ENCODE results near the gene GPC1. TPM values are rescaled to one million over a fixed set of nuclear protein-coding genes. Genes with fewer than 3 reads are reported as not detected.

Gene GPC1
- polyA plus RNA-seq, 1 experiment = 46.8 TPM

DNA sequence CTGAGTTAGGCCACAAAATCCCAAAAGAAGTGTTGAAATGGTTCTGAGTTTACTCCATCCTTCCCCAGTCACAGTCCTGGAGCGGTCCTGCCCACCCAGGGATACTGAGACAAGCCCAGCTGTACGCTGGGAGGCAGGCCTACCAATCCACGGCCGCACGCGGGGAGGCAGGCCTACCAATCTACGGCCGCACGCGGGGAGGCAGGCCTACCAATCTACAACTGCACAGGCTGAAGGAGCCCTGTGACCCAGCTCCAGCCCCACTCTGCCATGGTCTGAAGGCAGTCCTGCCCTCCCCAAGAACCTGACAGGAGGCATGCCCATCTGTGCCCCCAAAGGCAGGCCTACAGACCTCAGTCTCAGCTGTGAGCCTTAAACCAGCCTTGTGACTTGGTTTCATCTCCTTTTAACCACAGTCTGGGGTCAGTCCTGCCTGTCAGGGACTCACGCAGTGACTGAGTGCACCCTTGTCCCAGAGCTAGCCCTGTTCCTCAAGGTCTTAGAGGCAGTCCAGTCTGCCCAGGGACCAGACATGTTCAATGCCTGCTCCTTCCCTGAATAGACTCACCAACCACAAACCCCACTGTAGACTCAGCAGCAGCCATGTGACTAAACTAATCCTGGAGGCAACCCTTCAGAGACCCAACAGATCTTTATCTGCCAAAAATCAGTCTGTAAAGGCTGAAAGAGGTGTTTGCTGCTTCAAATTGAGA lies 36.8 kb downstream of the GPC1 start:
- no peaks in the 10 kb centered on the region for H3K27me3 ChIP-seq (ENCODE audit: control insufficient read depth, insufficient read depth, low read length)
- CTCF ChIA-PET = interaction anchor here (0.9 to 1.4 kb wide), 2 partner anchors 42 to 328 kb away, joined by 3 to 5 read pairs; no protein-coding TSS in a partner anchor
- TF ChIP-seq, protein P1, sequence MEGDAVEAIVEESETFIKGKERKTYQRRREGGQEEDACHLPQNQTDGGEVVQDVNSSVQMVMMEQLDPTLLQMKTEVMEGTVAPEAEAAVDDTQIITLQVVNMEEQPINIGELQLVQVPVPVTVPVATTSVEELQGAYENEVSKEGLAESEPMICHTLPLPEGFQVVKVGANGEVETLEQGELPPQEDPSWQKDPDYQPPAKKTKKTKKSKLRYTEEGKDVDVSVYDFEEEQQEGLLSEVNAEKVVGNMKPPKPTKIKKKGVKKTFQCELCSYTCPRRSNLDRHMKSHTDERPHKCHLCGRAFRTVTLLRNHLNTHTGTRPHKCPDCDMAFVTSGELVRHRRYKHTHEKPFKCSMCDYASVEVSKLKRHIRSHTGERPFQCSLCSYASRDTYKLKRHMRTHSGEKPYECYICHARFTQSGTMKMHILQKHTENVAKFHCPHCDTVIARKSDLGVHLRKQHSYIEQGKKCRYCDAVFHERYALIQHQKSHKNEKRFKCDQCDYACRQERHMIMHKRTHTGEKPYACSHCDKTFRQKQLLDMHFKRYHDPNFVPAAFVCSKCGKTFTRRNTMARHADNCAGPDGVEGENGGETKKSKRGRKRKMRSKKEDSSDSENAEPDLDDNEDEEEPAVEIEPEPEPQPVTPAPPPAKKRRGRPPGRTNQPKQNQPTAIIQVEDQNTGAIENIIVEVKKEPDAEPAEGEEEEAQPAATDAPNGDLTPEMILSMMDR (IDR thresholded peaks at IDR 0.05; ENCODE audit: low read depth, low read length) = no peak
- H3K4me3 ChIP-seq (ENCODE audit: low read depth, low read length) = no peak overlapping the region
- no peak overlapping the region for H3K27ac ChIP-seq (ENCODE audit: low read depth, low read length)
- H3K9me3 ChIP-seq (ENCODE audit: control insufficient read depth, insufficient read depth, low read length) = peaks cover 16% of the 10 kb centered on the region
- no peak for DNase-seq (ENCODE audit: low read depth, low spot score)
- POLR2A ChIA-PET = no interaction called here

GRCh38 chr2:240473211-240473610 lies 37.7 kb downstream of the GPC1 start:
- DNase-seq (ENCODE audit: low read depth, low spot score) = no peak
- Histone ChIP-seq H3K9me3 (ENCODE audit: control insufficient read depth, insufficient read depth, low read length) (peaks cover 16% of the 10 kb centered on the region), H3K4me3 (ENCODE audit: low read depth, low read length) (no peak overlapping the region), H3K27ac (ENCODE audit: low read depth, low read length) (no peak overlapping the region), H3K27me3 (ENCODE audit: control insufficient read depth, insufficient read depth, low read length) (no peaks in the 10 kb centered on the region)
- TF ChIP-seq, protein P1 (IDR thresholded peaks at IDR 0.05; ENCODE audit: low read depth, low read length) = no peak
- POLR2A ChIA-PET = no interaction called here
- CTCF ChIA-PET = interaction anchor here (0.6 to 1.4 kb wide), 3 partner anchors 41 to 367 kb away, joined by 3 to 5 read pairs (median 3); no protein-coding TSS in a partner anchor

- POLR2A ChIA-PET = no interaction called here
- no peak overlapping the region for H3K4me3 ChIP-seq (ENCODE audit: low read depth, low read length)
- TF ChIP-seq, protein P1 (IDR thresholded peaks at IDR 0.05; ENCODE audit: low read depth, low read length) = no peak
- no peak for DNase-seq (ENCODE audit: low read depth, low spot score)
- H3K9me3 ChIP-seq (ENCODE audit: control insufficient read depth, insufficient read depth, low read length) = peaks cover 4% of the 10 kb centered on the region
- peaks cover 3% of the 10 kb centered on the region for H3K27me3 ChIP-seq (ENCODE audit: control insufficient read depth, insufficient read depth, low read length)
- CTCF ChIA-PET = no interaction called here
- H3K27ac ChIP-seq (ENCODE audit: low read depth, low read length) = no peak overlapping the region
Observed at GRCh38 chr2:240477916-240478315, 42.5 kb downstream of the GPC1 start.

DNA sequence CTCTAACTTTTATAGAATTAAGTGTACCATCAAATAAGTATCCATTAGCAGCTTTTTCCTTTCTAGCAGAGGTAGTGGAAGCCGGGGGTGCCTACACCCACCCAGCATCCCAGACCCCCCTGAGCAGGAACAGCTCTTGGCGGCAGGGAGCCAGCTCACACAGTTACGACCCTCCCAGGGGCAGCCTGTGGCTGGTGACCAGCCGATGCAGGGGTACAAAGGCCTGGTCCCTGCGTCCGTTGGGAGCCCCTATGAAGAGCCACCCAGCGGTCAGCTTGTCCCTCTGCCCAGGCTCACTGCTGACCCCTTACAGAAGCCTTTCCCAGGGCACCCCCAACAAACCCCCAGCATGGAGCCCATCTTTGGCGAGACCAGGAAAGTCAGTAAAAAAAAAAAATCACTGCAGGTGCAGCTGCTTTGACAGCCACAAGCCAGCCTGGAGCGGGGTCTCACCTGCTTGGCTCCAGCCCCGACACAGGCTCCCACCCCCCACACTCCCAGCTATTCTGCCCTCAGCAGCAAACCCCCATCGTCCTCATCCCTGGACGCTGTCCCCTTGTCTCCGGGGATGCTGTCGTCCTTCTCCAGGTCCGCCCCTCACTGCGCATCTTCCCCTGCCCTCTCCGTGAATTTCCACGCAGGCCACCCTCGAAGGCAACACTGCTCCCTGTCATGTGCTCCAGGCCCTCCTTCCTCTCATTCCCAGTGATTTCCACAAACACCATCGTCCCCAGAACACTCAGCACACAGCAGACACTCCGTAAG lies 43.1 kb downstream of the GPC1 start:
- peaks cover 2% of the 10 kb centered on the region for H3K9me3 ChIP-seq (ENCODE audit: control insufficient read depth, insufficient read depth, low read length)
- no peak for DNase-seq (ENCODE audit: low read depth, low spot score)
- H3K4me3 ChIP-seq (ENCODE audit: low read depth, low read length) = no peak overlapping the region
- no peak overlapping the region for H3K27ac ChIP-seq (ENCODE audit: low read depth, low read length)
- CTCF ChIA-PET = no interaction called here
- peaks cover 3% of the 10 kb centered on the region for H3K27me3 ChIP-seq (ENCODE audit: control insufficient read depth, insufficient read depth, low read length)
- POLR2A ChIA-PET = no interaction called here
- TF ChIP-seq, protein P1 (IDR thresholded peaks at IDR 0.05; ENCODE audit: low read depth, low read length) = no peak

DNA sequence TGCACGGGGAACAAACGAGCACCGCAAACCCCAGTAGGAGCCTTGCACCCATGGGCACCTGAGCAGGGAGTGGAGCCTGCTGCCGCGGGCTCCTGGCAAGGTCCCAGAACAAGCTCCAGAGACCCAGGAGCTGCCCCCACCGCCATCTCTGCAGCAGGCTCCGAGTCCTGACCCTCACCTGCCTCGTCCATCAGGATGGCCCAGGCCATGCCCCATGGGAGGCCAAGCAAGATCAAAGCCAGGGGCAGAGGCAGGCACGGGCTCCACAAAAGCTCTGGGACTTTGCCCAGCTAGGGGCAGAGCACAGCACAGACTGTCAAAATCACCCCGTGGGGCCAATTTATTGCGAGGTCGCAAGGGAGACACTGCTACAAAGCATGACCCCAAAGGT lies 43.6 kb downstream of the GPC1 start:
- no peak for DNase-seq (ENCODE audit: low read depth, low spot score)
- no peak overlapping the region for H3K27ac ChIP-seq (ENCODE audit: low read depth, low read length)
- TF ChIP-seq, protein P1 (IDR thresholded peaks at IDR 0.05; ENCODE audit: low read depth, low read length) = no peak
- H3K9me3 ChIP-seq (ENCODE audit: control insufficient read depth, insufficient read depth, low read length) = peaks cover 2% of the 10 kb centered on the region
- ChIA-PET POLR2A (no interaction called here), CTCF (no interaction called here)
- H3K4me3 ChIP-seq (ENCODE audit: low read depth, low read length) = no peak overlapping the region
- H3K27me3 ChIP-seq (ENCODE audit: control insufficient read depth, insufficient read depth, low read length) = peaks cover 3% of the 10 kb centered on the region

Data from AG04450 (cell line).